BLaER1 treated with 17β-estradiol and CSF1 and Interleukin-3, amounts not matched to agents 10 nM and 100 nM (cell line): ENCODE measurements around the gene NPLOC4.
"Not testable (repeated sequence)": the region's sequence is repeated elsewhere in the genome, so short reads cannot be mapped to it uniquely, and the experiment has no call there.

Experiments
- H3K27ac ChIP-seq, 11 experiments: shearing (Covaris generic); formaldehyde crosslinking; 2 replicates each; pipeline ENCODE4 v1.8.1; 2022
- H3K27me3 ChIP-seq, 11 experiments: shearing (Covaris generic); formaldehyde crosslinking; 2 replicates each; pipeline ENCODE4 v1.8.1; 2022
- H3K36me3 ChIP-seq, 11 experiments: shearing (Covaris generic); formaldehyde crosslinking; 2 replicates each; pipeline ENCODE4 v1.8.1; 2022
- H3K4me1 ChIP-seq, 10 experiments: shearing (Covaris generic); formaldehyde crosslinking; 2 replicates each; pipeline ENCODE4 v1.8.1; 2022
- H3K4me2 ChIP-seq, 11 experiments: shearing (Covaris generic); formaldehyde crosslinking; 2 replicates each; pipeline ENCODE4 v1.8.1; 2022
- H3K4me3 ChIP-seq, 10 experiments: shearing (Covaris generic); formaldehyde crosslinking; 2 replicates each; pipeline ENCODE4 v1.8.1; 2022
- H3K9ac ChIP-seq, 11 experiments: shearing (Covaris generic); formaldehyde crosslinking; 2 replicates each; pipeline ENCODE4 v1.8.1; 2022
- H3K9me3 ChIP-seq, 11 experiments: shearing (Covaris generic); formaldehyde crosslinking; replicated peaks in 1 of 11; 2 replicates each; pipeline ENCODE4 v1.8.1; 2022
- H4K20me1 ChIP-seq, 11 experiments: shearing (Covaris generic); formaldehyde crosslinking; 2 replicates each; pipeline ENCODE4 v1.8.1; 2022
- Cebpa-rat ChIP-seq, 11 experiments: shearing (Covaris generic); IDR thresholded peaks; 2 replicates each; pipeline ENCODE4 v1.8.1; 2022

The NPLOC4 gene

DNA sequence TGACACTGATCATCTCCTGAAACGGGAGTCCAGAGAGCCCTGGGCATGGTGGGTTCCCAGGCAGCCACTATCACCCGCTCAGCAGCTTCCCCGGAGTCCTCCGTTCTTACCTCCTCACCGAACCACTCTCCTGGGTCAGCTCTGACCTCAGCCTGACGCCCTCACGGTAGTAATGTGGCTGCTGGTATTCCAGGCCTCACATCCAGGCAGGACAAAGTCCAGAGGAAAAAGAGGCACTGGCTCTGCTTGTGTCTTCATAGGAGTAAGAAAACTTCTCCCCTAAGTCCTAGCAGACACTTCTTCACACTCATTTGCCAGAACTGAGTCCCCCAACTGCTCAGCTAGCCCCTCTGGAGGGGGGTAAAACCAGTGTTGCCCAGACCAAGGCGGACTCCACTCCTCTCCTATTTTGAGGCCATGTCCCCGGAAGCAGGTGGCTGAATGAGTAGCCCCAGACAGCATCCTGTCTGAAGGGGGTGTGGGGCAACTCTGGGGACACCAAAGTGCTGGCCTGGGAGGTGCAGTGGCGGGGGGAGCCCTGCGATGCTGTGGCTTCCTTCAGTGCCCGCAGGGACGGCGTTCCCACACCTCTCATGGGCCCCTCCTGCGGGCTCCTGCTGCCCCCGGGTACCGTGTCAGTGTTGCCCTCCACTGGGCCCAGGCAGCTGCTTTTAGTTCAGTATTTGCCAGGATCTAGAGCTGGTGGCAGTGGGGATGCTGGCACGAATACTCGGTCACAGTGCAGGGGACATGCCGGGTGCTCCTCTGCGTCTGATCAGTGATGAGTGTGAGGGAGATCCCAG is 103.4 kb downstream of the NPLOC4 start:
- Histone ChIP-seq H3K4me3 (peak overlapping the region in 3 of 10 experiments; percentile 3 to 16 (median 14); a peak in 2 of 20 replicates), H3K36me3 (peaks cover 0 to 8% (median 0%) of the 10 kb centered on the region in 11 experiments; a peak in 6 of 22 replicates), H3K27me3 (peaks cover 24 to 39% (median 30%) of the 10 kb centered on the region in 11 experiments), H3K4me1 (peaks cover 18 to 47% (median 37%) of the 10 kb centered on the region in 10 experiments), H3K9me3 (peaks cover 0 to 9% (median 0%) of the 10 kb centered on the region in 11 experiments; a peak in 6 of 22 replicates), H3K27ac (peak overlapping the region in 9 of 11 experiments; percentile 11 to 76 (median 60); a peak in 17 of 22 replicates), H3K4me2 (peak overlapping the region; percentile 56 to 91 (median 85)), H4K20me1 (peaks cover 0 to 54% (median 29%) of the 10 kb centered on the region in 11 experiments; a peak in 18 of 22 replicates), H3K9ac (peak overlapping the region; percentile 10 to 75 (median 52); a peak in 17 of 22 replicates)
- no peak for TF ChIP-seq Cebpa-rat (IDR thresholded peaks at IDR 0.05)

DNA sequence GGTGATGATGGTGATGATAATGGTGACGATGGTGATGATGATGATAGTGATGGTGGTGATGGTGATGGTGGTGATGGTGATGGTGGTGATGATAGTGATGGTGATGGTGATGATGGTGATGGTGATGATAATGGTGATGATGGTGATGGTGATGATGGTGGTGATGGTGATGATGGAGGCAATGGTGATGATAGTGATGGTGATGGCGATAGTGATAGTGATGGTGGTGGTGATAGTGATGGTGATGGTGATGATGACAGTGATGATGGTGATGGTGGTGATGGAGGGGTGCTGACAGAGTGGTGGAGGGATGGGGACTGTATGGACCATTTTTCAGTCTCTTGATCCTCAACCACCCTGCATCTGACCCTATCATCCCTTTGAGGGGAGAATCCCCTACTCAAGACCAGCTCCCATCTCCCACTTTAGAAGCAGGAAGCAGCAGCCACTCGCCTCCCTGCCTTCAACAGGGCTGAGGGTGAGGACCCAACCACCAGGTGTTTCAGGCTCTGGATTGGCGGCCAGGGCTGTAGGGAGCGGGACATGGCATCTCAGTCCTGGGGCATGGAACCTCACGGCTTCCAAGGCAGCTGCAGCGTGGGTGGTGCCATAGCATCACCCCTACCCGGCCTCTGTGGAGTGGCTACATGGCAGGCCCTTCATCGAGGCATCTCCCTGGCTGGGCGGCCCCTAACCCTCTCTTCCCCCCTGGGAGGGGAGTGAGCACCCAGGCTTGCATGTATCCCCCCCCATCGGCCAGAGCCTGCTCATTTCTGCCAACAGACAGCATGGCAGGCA is 104.2 kb downstream of the NPLOC4 start:
- Histone ChIP-seq H3K4me3 (no peak overlapping the region), H3K27ac (peak overlapping the region in 8 of 11 experiments; percentile 32 to 76 (median 62); a peak in 15 of 22 replicates), H3K27me3 (peaks cover 32 to 44% (median 36%) of the 10 kb centered on the region in 11 experiments), H4K20me1 (peaks cover 0 to 49% (median 20%) of the 10 kb centered on the region in 11 experiments; a peak in 15 of 22 replicates), H3K4me2 (peak overlapping the region in 10 of 11 experiments; percentile 56 to 91 (median 85); a peak in 18 of 22 replicates), H3K9ac (peak overlapping the region in 5 of 11 experiments; percentile 52 to 75 (median 66); a peak in 8 of 22 replicates), H3K9me3 (peaks cover 0 to 9% (median 0%) of the 10 kb centered on the region in 11 experiments; a peak in 6 of 22 replicates), H3K36me3 (no peaks in the 10 kb centered on the region), H3K4me1 (peaks cover 18 to 38% (median 29%) of the 10 kb centered on the region in 10 experiments)
- no peak for TF ChIP-seq Cebpa-rat (IDR thresholded peaks at IDR 0.05)

DNA sequence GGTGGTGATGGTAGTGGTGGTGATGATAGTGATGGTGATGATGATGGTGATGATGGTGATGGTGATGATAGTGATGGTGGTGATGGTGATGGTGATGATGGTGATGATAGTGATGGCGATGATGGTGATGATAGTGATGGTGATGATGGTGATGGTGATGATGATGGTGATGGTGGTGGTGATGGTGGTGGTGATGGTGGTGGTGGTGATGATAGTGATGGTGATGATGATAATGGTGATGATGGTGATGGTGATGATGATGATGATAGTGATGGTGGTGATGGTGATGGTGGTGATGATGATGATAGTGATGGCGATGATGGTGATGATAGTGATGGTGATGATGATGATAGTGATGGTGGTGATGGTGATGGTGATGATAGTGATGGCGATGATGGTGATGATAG is 104.9 kb downstream of the NPLOC4 start:
- H3K9ac ChIP-seq, H3K27ac ChIP-seq, H3K4me3 ChIP-seq, H3K36me3 ChIP-seq, H3K4me2 ChIP-seq, H3K9me3 ChIP-seq: not testable (repeated sequence)
- Histone ChIP-seq H3K4me1 (peaks cover 18 to 33% (median 23%) of the 10 kb centered on the region in 10 experiments), H3K27me3 (peaks cover 34 to 44% (median 38%) of the 10 kb centered on the region in 11 experiments), H4K20me1 (peaks cover 0 to 51% (median 15%) of the 10 kb centered on the region in 11 experiments; a peak in 11 of 22 replicates)

DNA sequence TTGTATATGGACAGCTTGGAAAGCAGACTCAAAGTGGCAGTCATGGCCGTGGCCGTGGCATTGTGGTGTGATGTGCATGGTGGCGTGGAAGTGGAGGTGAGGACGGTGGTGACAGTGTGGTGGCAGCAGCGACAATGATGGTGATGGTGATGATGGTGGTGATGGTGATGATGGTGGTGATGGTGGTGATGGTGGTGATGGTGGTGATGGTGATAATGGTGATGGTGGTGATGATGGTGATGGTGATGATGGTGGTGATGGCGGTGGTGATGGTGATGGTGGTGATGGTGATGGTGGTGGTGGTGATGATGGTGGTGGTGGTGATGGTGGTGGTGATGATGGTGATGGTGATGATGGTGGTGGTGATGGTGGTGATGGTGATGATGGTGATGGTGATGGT is 105.9 kb downstream of the NPLOC4 start:
- peak overlapping the region in 2 of 11 experiments; percentile 25 to 29; a peak in 1 of 22 replicates for H3K4me2 ChIP-seq
- H3K9me3 ChIP-seq, H3K36me3 ChIP-seq, H3K27ac ChIP-seq, H3K4me3 ChIP-seq, H3K9ac ChIP-seq: not testable (repeated sequence)
- H3K4me1 ChIP-seq: peaks cover 18 to 33% (median 23%) of the 10 kb centered on the region in 10 experiments
- peaks cover 27 to 44% (median 36%) of the 10 kb centered on the region in 11 experiments for H3K27me3 ChIP-seq
- peaks cover 0 to 47% (median 15%) of the 10 kb centered on the region in 11 experiments; a peak in 11 of 22 replicates for H4K20me1 ChIP-seq

DNA sequence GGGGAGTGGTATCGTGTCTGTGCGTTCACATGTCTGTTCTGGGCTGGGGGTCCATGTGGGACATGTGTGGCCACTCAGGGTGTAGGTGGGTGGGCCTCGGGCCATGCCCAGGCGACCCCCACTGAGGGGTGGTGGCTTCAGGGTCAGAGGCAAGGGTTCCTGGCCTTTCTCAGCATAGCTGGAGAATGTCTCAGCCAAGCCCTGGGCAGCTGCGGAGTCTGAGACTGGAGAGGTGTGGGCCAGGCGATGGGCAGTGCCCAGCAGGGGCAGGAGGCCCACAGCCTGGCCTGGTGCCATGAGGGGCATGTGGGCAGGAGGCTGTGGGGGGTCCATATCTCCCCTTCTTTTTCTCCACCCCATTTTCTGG is 107.5 kb downstream of the NPLOC4 start:
- Histone ChIP-seq H3K27me3 (peaks cover 25 to 46% (median 38%) of the 10 kb centered on the region in 11 experiments), H3K4me3 (no peak overlapping the region), H3K4me1 (peaks cover 12 to 29% (median 20%) of the 10 kb centered on the region in 10 experiments), H4K20me1 (peaks cover 0 to 42% (median 11%) of the 10 kb centered on the region in 11 experiments; a peak in 11 of 22 replicates), H3K4me2 (no peak overlapping the region), H3K9me3 (peaks cover 0 to 9% (median 0%) of the 10 kb centered on the region in 11 experiments; a peak in 6 of 22 replicates), H3K36me3 (no peaks in the 10 kb centered on the region), H3K9ac (no peak overlapping the region), H3K27ac (no peak overlapping the region)
- TF ChIP-seq Cebpa-rat (IDR thresholded peaks at IDR 0.05): no peak

DNA sequence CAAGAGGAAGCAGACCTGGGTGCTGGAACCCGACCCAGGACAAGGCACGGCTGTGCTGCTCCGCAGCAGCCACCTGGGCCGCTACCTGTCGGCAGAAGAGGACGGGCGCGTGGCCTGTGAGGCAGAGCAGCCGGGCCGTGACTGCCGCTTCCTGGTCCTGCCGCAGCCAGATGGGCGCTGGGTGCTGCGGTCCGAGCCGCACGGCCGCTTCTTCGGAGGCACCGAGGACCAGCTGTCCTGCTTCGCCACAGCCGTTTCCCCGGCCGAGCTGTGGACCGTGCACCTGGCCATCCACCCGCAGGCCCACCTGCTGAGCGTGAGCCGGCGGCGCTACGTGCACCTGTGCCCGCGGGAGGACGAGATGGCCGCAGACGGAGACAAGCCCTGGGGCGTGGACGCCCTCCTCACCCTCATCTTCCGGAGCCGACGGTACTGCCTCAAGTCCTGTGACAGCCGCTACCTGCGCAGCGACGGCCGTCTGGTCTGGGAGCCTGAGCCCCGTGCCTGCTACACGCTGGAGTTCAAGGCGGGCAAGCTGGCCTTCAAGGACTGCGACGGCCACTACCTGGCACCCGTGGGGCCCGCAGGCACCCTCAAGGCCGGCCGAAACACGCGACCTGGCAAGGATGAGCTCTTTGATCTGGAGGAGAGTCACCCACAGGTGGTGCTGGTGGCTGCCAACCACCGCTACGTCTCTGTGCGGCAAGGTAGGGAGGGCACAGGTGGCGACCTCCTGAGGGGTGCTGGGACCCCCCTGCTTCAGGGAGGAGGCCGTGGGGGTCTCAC is 108.1 kb downstream of the NPLOC4 start:
- Histone ChIP-seq H3K9ac (no peak overlapping the region), H3K27ac (no peak overlapping the region), H3K4me3 (no peak overlapping the region), H4K20me1 (peaks cover 0 to 42% (median 6%) of the 10 kb centered on the region in 11 experiments; a peak in 11 of 22 replicates), H3K27me3 (peaks cover 25 to 46% (median 38%) of the 10 kb centered on the region in 11 experiments), H3K4me1 (peaks cover 7 to 29% (median 20%) of the 10 kb centered on the region in 10 experiments), H3K36me3 (no peaks in the 10 kb centered on the region), H3K9me3 (peaks cover 0 to 9% (median 0%) of the 10 kb centered on the region in 11 experiments; a peak in 6 of 22 replicates), H3K4me2 (no peak overlapping the region)
- no peak for TF ChIP-seq Cebpa-rat (IDR thresholded peaks at IDR 0.05)

DNA sequence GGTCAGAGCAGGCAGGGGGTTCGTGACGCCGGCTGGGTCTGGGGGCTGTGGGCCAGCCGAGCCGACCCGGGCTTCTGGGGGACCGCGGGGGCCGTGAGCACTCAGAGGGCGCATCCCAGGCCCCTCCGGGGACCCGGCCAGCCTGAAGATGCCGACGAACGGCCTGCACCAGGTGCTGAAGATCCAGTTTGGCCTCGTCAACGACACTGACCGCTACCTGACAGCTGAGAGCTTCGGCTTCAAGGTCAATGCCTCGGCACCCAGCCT is 108.6 kb downstream of the NPLOC4 start:
- no peak overlapping the region for H3K4me2 ChIP-seq
- no peak overlapping the region for H3K27ac ChIP-seq
- peaks cover 0 to 9% (median 0%) of the 10 kb centered on the region in 11 experiments; a peak in 6 of 22 replicates for H3K9me3 ChIP-seq
- H3K4me1 ChIP-seq: peaks cover 7 to 29% (median 20%) of the 10 kb centered on the region in 10 experiments
- H3K36me3 ChIP-seq: no peaks in the 10 kb centered on the region
- H4K20me1 ChIP-seq: peaks cover 0 to 42% (median 11%) of the 10 kb centered on the region in 11 experiments; a peak in 9 of 22 replicates
- no peak for TF ChIP-seq Cebpa-rat (IDR thresholded peaks at IDR 0.05)
- H3K9ac ChIP-seq: no peak overlapping the region
- H3K27me3 ChIP-seq: peaks cover 25 to 46% (median 38%) of the 10 kb centered on the region in 11 experiments
- H3K4me3 ChIP-seq: no peak overlapping the region
